Astrocyte (in vitro differentiated cells and primary cell): ENCODE measurements around the gene EPN3.

Experiments
- EZH2 ChIP-seq: IDR thresholded peaks from 2 replicates; pipeline ENCODE4 v1.6.1; 2012; ENCODE audit warnings: mild to moderate bottlenecking, low read length, inconsistent platforms; ENCODE audit not compliant: insufficient read depth
- TF ChIP-seq, protein P1 (sequence below): IDR thresholded peaks from 2 replicates; pipeline ENCODE4 v1.5.1; 2011; ENCODE audit warnings: low read depth, mild to moderate bottlenecking, inconsistent platforms, low read length, moderate library complexity; ENCODE audit not compliant: insufficient read depth

- TF ChIP-seq, protein P1, sequence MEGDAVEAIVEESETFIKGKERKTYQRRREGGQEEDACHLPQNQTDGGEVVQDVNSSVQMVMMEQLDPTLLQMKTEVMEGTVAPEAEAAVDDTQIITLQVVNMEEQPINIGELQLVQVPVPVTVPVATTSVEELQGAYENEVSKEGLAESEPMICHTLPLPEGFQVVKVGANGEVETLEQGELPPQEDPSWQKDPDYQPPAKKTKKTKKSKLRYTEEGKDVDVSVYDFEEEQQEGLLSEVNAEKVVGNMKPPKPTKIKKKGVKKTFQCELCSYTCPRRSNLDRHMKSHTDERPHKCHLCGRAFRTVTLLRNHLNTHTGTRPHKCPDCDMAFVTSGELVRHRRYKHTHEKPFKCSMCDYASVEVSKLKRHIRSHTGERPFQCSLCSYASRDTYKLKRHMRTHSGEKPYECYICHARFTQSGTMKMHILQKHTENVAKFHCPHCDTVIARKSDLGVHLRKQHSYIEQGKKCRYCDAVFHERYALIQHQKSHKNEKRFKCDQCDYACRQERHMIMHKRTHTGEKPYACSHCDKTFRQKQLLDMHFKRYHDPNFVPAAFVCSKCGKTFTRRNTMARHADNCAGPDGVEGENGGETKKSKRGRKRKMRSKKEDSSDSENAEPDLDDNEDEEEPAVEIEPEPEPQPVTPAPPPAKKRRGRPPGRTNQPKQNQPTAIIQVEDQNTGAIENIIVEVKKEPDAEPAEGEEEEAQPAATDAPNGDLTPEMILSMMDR = no peak
- no peak for TF ChIP-seq EZH2
Observed at GRCh38 chr17:50544516-50544915, 12.0 kb downstream of the EPN3 start.
